Neural cell (in vitro differentiated cells): Measurements from ENCODE around the gene GPR62. TPM values are rescaled to one million over a fixed set of nuclear protein-coding genes. Genes with fewer than 3 reads are reported as not detected.
A peak's percentile ranks its signal among the peaks of the same experiment; 100 is the strongest.

ENCODE experiments used
- H2AFZ ChIP-seq: fragments of 200-600, 300-800 bp; sonication (generic), shearing (Covaris generic); 2 replicates; pipeline ENCODE4 v1.6.0; 2014; ENCODE audit warnings: low read depth, mild to moderate bottlenecking, antibody characterized with exemption, low read length, moderate library complexity
- H3F3A ChIP-seq: fragments of 200-600 bp; shearing (Covaris generic); 2 replicates; pipeline ENCODE4 v1.6.1; 2016; ENCODE audit warnings: mild to moderate bottlenecking, moderate library complexity, mixed read lengths, antibody characterized with exemption, low read length; ENCODE audit not compliant: insufficient read depth, poor library complexity, severe bottlenecking
- H3K27ac ChIP-seq: fragments of 200-600, 300-800 bp; sonication (generic), shearing (Covaris generic); 2 replicates; pipeline ENCODE4 v1.5.1; 2014; ENCODE audit warnings: mild to moderate bottlenecking, low read length, moderate library complexity
- H3K27me3 ChIP-seq: fragments of 300-800, 200-600 bp; sonication (generic), shearing (Covaris generic); 2 replicates; pipeline ENCODE4 v1.6.0; 2014; ENCODE audit warnings: mild to moderate bottlenecking, low read depth, low read length, moderate library complexity; ENCODE audit not compliant: insufficient read depth
- H3K36me3 ChIP-seq: fragments of 300-800, 200-600 bp; sonication (generic), shearing (Covaris generic); 2 replicates; pipeline ENCODE4 v1.5.1; 2014; ENCODE audit warnings: mild to moderate bottlenecking, antibody characterized with exemption, low read length, moderate library complexity; ENCODE audit not compliant: insufficient read depth
- H3K4me2 ChIP-seq: fragments of 300-800, 200-600 bp; sonication (generic), shearing (Covaris generic); 2 replicates; pipeline ENCODE4 v1.6.0; 2014; ENCODE audit warnings: mild to moderate bottlenecking, low read length
- H3K4me3 ChIP-seq: fragments of 300-800, 200-600 bp; sonication (generic), shearing (Covaris generic); 2 replicates; pipeline ENCODE4 v1.5.1; 2014; ENCODE audit warnings: mild to moderate bottlenecking, low read length, moderate library complexity
- H3K79me2 ChIP-seq: fragments of 200-600 bp; shearing (Covaris generic); replicated peaks from 2 replicates; pipeline ENCODE4 v1.6.0; 2014; ENCODE audit warnings: mild to moderate bottlenecking, low read length, moderate library complexity; ENCODE audit not compliant: insufficient read depth
- H3K9ac ChIP-seq: fragments of 300-800, 200-600 bp; sonication (generic), shearing (Covaris generic); 2 replicates; pipeline ENCODE4 v1.6.1; 2016; ENCODE audit warnings: mild to moderate bottlenecking, low read length, mixed read lengths
- H3K9me2 ChIP-seq: fragments of 200-600 bp; shearing (Covaris generic); 2 replicates; pipeline ENCODE4 v1.6.1; 2016; ENCODE audit warnings: mild to moderate bottlenecking, low read length, mixed read lengths; ENCODE audit not compliant: insufficient read depth
- H3K9me3 ChIP-seq: fragments of 200-600, 300-800 bp; sonication (generic), shearing (Covaris generic); 2 replicates; pipeline ENCODE4 v1.6.1; 2016; ENCODE audit warnings: mild to moderate bottlenecking, mixed run types, low read length, moderate library complexity, mixed read lengths
- H4K20me1 ChIP-seq: fragments of 200-600 bp; shearing (Covaris generic); 2 replicates; pipeline ENCODE4 v1.6.1; 2016; ENCODE audit warnings: mild to moderate bottlenecking, mixed run types; ENCODE audit not compliant: insufficient read depth
- EP300 ChIP-seq: fragments of 450-650 bp; conservative IDR thresholded peaks from 2 replicates; pipeline ENCODE4 v1.6.1; 2014; ENCODE audit warnings: antibody characterized with exemption, mild to moderate bottlenecking, moderate library complexity; ENCODE audit not compliant: poor library complexity, severe bottlenecking
- EZH2 ChIP-seq: fragments of 200-600, 300-800 bp; shearing (Covaris generic), sonication (generic); IDR thresholded peaks from 2 replicates; pipeline ENCODE4 v1.6.1; 2014; ENCODE audit warnings: antibody characterized with exemption, low read length, borderline replicate concordance, mild to moderate bottlenecking; ENCODE audit not compliant: insufficient read depth, poor library complexity, severe bottlenecking
- MXI1 ChIP-seq: fragments of 450-650 bp; conservative IDR thresholded peaks from 2 replicates; pipeline ENCODE4 v1.6.1; 2014; ENCODE audit warnings: antibody characterized with exemption, mild to moderate bottlenecking; ENCODE audit not compliant: poor library complexity, severe bottlenecking
- POLR2AphosphoS5 ChIP-seq: IDR thresholded peaks from 2 replicates; pipeline ENCODE4 v1.6.1; 2012
- RAD21 ChIP-seq: fragments of 450-650 bp; conservative IDR thresholded peaks from 2 replicates; pipeline ENCODE4 v1.6.1; 2014; ENCODE audit warnings: antibody characterized with exemption, mild to moderate bottlenecking, moderate library complexity
- SMC3 ChIP-seq: fragments of 450-650 bp; conservative IDR thresholded peaks from 2 replicates; pipeline ENCODE4 v1.6.1; 2014; ENCODE audit warnings: antibody characterized with exemption, mild to moderate bottlenecking, moderate library complexity; ENCODE audit not compliant: poor library complexity
- TAF1 ChIP-seq: IDR thresholded peaks from 2 replicates; pipeline ENCODE4 v1.6.1; 2012; ENCODE audit warnings: low read depth
- polyA plus RNA-seq: library from polyadenylated mRNA; depleted of rRNA; stranded (reverse); fragments of >200 nt; gene quantifications from 2 replicates; pipeline ENCODE4 v1.2.3, GENCODE V29; 2014
- TF ChIP-seq, protein P1 (sequence below): fragments of 450-650 bp; IDR thresholded peaks from 2 replicates; pipeline ENCODE4 v1.5.1; 2014; ENCODE audit warnings: antibody characterized with exemption, mild to moderate bottlenecking, moderate library complexity; ENCODE audit not compliant: poor library complexity, severe bottlenecking
- TF ChIP-seq, protein P2 (sequence below): IDR thresholded peaks from 2 replicates; pipeline ENCODE4 v1.6.1; 2012; ENCODE audit warnings: borderline replicate concordance

The GPR62 gene
- polyA plus RNA-seq, 1 donor from 2014 or later = not detected

- Histone ChIP-seq H3K9ac (peak overlapping the region; percentile 90), H3K4me3 (peak overlapping the region; percentile 71), H3K9me2 (no peaks in the 10 kb centered on the region), H3K27me3 (no peaks in the 10 kb centered on the region), H3K36me3 (no peaks in the 10 kb centered on the region), H3F3A (no peaks in the 10 kb centered on the region), H4K20me1 (no peaks in the 10 kb centered on the region), H3K79me2 (peaks cover 31% of the 10 kb centered on the region), H3K9me3 (no peaks in the 10 kb centered on the region), H2AFZ (peak overlapping the region; percentile 40), H3K27ac (peak overlapping the region; percentile 70), H3K4me2 (peak overlapping the region; percentile 73)
- no peak for TF ChIP-seq MXI1
- no peak for TF ChIP-seq EZH2
- TF ChIP-seq RAD21 = no peak
- TF ChIP-seq POLR2AphosphoS5 = peak; percentile 18
- TF ChIP-seq, protein P1, sequence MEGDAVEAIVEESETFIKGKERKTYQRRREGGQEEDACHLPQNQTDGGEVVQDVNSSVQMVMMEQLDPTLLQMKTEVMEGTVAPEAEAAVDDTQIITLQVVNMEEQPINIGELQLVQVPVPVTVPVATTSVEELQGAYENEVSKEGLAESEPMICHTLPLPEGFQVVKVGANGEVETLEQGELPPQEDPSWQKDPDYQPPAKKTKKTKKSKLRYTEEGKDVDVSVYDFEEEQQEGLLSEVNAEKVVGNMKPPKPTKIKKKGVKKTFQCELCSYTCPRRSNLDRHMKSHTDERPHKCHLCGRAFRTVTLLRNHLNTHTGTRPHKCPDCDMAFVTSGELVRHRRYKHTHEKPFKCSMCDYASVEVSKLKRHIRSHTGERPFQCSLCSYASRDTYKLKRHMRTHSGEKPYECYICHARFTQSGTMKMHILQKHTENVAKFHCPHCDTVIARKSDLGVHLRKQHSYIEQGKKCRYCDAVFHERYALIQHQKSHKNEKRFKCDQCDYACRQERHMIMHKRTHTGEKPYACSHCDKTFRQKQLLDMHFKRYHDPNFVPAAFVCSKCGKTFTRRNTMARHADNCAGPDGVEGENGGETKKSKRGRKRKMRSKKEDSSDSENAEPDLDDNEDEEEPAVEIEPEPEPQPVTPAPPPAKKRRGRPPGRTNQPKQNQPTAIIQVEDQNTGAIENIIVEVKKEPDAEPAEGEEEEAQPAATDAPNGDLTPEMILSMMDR = no peak
- TF ChIP-seq EP300 = no peak
- TF ChIP-seq, protein P2, sequence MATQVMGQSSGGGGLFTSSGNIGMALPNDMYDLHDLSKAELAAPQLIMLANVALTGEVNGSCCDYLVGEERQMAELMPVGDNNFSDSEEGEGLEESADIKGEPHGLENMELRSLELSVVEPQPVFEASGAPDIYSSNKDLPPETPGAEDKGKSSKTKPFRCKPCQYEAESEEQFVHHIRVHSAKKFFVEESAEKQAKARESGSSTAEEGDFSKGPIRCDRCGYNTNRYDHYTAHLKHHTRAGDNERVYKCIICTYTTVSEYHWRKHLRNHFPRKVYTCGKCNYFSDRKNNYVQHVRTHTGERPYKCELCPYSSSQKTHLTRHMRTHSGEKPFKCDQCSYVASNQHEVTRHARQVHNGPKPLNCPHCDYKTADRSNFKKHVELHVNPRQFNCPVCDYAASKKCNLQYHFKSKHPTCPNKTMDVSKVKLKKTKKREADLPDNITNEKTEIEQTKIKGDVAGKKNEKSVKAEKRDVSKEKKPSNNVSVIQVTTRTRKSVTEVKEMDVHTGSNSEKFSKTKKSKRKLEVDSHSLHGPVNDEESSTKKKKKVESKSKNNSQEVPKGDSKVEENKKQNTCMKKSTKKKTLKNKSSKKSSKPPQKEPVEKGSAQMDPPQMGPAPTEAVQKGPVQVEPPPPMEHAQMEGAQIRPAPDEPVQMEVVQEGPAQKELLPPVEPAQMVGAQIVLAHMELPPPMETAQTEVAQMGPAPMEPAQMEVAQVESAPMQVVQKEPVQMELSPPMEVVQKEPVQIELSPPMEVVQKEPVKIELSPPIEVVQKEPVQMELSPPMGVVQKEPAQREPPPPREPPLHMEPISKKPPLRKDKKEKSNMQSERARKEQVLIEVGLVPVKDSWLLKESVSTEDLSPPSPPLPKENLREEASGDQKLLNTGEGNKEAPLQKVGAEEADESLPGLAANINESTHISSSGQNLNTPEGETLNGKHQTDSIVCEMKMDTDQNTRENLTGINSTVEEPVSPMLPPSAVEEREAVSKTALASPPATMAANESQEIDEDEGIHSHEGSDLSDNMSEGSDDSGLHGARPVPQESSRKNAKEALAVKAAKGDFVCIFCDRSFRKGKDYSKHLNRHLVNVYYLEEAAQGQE = peak; percentile 58
- TF ChIP-seq TAF1 = peak; percentile 35
- no peak for TF ChIP-seq SMC3
These were observed 13.1 kb downstream of the GPR62 start for GRCh38 chr3:51968170-51968775.

GRCh38 chr3:51968883-51969678 lies 13.9 kb downstream of the GPR62 start:
- Histone ChIP-seq H2AFZ (no peak overlapping the region), H3K4me3 (peak overlapping the region; percentile 71), H3K9me2 (no peaks in the 10 kb centered on the region), H3K79me2 (peaks cover 31% of the 10 kb centered on the region), H3K36me3 (no peaks in the 10 kb centered on the region), H3K4me2 (no peak overlapping the region), H3K9ac (peak overlapping the region; percentile 90), H3K9me3 (no peaks in the 10 kb centered on the region), H4K20me1 (no peaks in the 10 kb centered on the region), H3F3A (no peaks in the 10 kb centered on the region), H3K27ac (peak overlapping the region; percentile 59), H3K27me3 (no peaks in the 10 kb centered on the region)
- TF ChIP-seq RAD21 (no peak), POLR2AphosphoS5 (no peak), SMC3 (no peak)
